Measurements from ENCODE around the gene HHLA2.

The HHLA2 gene

DNA sequence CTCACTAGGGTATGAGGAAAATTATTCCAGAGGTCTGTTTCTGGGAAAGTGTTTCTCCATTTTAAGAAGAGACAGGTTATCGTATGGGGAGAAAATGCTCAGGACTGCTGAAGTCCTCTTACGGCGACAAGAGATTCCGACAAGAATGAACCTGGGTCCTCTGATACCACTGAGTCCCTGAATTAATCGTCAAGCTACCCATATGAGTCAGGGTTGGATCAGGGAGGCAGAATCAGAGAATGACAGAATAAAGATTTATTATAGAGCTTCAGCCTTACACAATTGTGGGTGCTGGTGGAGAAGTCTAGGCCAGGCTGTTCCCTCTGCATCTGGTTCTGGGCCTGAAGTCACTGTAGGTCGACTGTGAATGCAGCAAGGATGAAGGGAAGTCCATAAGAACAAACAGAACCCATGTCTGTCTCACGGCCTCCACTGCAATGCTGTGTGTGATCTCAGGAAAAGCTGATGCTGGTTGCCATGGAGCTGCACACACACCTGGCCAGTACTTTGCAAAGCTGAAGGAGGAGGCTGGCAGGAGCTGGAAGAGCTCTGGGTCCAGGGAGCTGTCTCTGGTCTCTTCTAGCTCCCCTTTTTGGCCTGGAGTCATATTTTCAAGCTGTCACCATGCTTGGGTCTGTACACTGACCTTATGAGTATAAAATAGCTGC lies 83.9 kb downstream of the HHLA2 start:
- no peak overlapping the region for H3K4me3 ChIP-seq
- no peak for DNase-seq (ENCODE audit: low spot score)
- no peak overlapping the region for H3K27ac ChIP-seq
- TF ChIP-seq, protein P1, sequence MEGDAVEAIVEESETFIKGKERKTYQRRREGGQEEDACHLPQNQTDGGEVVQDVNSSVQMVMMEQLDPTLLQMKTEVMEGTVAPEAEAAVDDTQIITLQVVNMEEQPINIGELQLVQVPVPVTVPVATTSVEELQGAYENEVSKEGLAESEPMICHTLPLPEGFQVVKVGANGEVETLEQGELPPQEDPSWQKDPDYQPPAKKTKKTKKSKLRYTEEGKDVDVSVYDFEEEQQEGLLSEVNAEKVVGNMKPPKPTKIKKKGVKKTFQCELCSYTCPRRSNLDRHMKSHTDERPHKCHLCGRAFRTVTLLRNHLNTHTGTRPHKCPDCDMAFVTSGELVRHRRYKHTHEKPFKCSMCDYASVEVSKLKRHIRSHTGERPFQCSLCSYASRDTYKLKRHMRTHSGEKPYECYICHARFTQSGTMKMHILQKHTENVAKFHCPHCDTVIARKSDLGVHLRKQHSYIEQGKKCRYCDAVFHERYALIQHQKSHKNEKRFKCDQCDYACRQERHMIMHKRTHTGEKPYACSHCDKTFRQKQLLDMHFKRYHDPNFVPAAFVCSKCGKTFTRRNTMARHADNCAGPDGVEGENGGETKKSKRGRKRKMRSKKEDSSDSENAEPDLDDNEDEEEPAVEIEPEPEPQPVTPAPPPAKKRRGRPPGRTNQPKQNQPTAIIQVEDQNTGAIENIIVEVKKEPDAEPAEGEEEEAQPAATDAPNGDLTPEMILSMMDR (IDR thresholded peaks at IDR 0.05), result no peak

DNA sequence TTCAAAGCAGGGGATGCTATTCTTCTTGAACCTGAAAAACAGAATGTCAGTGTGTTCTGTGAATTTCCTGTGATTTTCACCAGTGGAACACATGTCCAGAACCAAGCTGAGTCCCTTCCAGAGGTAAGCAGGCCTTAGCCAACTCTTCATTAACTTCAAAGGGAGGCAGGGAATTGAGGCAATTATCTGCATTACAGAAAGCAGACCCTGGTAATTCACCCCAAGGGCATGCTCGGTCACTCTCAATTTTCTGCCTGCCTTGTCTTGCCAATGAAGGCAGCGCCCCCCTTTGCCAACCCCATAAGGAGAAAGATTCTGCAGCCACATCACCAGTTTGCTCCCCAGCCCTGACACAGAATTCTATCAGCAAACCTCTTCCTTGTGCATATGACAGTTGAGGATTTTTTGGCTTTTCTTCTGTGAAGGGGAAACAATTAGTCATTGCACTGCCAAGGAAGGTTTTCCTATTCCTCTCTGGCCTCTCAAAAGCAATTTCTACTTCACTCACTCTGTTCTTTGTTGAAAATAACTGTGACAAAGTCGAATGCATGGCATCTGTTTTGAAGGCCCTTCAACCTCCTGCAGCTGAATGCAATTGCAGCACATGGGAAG lies 85.3 kb downstream of the HHLA2 start:
- TF ChIP-seq, protein P1 (IDR thresholded peaks at IDR 0.05), result no peak
- H3K4me3 ChIP-seq, result no peak overlapping the region
- no peak for DNase-seq (ENCODE audit: low spot score)
- no peak overlapping the region for H3K27ac ChIP-seq

DNA sequence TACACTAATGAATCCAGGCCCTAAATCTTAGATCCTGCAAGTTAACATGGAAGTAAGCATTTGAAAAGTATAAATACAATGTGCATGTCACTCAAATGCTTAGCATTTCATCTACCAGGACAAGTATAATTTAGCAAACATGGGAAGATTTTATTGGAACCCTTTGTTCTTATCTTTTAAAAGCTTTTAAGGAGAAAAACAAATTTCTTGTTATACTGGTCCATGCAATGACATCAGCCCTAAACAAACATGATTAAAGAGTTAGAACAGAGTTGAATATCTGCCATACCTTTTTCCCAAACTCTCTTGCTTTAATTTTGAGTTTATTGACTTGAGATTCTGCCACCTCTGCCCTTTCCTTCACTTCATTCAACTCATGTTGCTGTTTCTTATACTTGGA lies 87.0 kb downstream of the HHLA2 start:
- no peak for DNase-seq (ENCODE audit: low spot score)

DNA sequence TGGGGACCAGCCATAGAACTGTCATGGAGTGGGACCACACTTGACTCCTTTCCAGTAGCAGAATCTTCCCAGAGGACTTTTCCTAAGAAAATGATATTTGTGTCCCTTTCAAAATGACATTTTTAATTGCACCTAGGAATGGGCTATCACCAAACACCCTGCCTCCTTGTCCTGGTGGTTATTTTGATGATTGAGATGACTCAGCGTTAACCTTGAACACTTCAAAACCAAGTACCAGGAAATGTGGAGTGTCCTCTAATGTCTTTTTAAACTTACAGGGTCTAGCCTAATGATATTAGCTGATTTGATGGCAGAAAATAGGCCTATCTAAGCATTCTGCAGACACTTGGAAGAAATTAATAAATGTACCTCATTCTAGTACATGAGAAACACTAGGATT lies 90.7 kb downstream of the HHLA2 start:
- TF ChIP-seq, protein P1 (IDR thresholded peaks at IDR 0.05), result no peak
- H3K27ac ChIP-seq, result no peak overlapping the region
- no peak for DNase-seq (ENCODE audit: low spot score)
- H3K4me3 ChIP-seq, result no peak overlapping the region

More for the DNA sequence above, 87.0 kb downstream of the HHLA2 start:
- no peak overlapping the region for H3K4me3 ChIP-seq
- TF ChIP-seq, protein P1 (IDR thresholded peaks at IDR 0.05), result no peak
- no peak overlapping the region for H3K27ac ChIP-seq

DNA sequence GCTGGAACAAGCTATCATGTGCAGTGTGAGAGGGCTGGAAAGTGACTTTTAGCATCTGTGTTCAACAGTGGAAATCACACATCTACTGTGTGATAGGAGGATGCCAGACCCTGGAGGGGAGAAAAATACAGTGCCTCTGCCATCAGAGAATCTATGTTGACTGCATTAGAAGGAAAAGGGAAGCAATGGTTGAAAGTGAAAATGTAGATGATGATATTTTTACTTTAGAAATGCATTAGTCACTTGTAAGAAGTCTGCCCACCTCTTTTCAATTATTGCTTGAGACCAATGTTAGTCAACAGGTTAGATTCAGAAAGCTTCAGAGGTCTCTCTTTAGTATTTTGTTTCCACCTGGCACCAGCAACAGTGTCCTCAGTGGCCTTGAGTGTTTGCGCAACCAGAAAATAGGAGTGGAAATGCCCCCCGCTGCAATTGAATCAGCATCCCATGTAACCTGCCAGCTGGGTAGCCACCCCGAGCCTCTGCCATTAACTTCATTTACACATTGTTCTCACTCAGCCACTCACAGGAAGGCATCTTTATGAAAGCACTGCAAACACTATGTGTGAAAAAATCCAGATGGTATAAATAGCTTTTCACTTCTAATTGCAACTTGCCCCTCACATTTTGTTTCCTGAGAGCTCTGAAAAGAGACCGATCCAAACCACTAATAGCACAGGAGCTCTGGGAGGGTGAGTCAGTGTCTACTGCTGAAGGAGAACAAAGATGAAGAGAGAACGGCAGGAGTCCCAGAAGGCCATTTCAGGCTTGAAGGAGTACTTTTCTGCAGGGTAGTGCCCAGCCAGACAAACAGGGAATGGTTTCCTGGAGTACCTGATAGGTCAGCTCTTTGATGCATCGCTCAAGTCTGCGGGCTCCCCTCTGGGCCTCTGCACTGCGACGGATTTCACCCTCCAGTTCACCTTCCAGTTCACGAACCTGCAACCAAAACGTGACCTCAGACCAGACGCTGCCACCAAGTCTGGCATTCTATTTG lies 92.1 kb downstream of the HHLA2 start:
- TF ChIP-seq, protein P1 (IDR thresholded peaks at IDR 0.05), result no peak
- H3K27ac ChIP-seq, result no peak overlapping the region
- no peak overlapping the region for H3K4me3 ChIP-seq
- no peak for DNase-seq (ENCODE audit: low spot score)

DNA sequence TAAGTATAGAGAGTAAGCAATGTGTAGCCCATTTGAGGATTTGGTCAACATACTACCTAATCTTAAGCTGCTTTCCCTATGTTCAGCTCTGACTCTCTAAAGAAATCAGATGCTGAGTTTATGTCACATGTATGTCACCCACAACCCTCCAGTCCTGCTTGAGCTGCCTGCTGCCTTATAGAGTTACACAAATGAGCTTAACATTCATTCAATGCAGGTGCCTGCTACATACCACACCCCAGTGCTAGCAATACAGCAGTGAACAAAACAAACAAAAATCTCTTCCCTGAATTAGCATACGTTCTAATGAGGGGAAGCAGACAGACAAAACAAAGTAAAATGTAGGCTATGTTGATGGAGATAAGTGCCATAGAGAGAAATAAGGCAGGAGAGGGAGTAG lies 93.0 kb downstream of the HHLA2 start:
- H3K27ac ChIP-seq, result no peak overlapping the region
- DNase-seq (ENCODE audit: low spot score), result no peak

More for the DNA sequence above, 93.0 kb downstream of the HHLA2 start:
- H3K4me3 ChIP-seq, result no peak overlapping the region
- TF ChIP-seq, protein P1 (IDR thresholded peaks at IDR 0.05), result no peak

All from coronary artery (tissue), 2 donors.